HUDEP-2 (cell line): ENCODE data around the gene LYPD8.

Experiments used
- DNase-seq, 76 experiments: peaks; one replicate each; lab custom pipeline; 2025; ENCODE audit not compliant: unreplicated experiment in 76 of 76; lab: John Stamatoyannopoulos, UW

LYPD8 gene

GRCh38 chr1:248703674-248704073 lies 51.9 kb downstream of the LYPD8 start:
- no peak for DNase-seq

- DNase-seq, result no peak
These were observed 52.8 kb downstream of the LYPD8 start, which contains the start of gene OR14I1 for GRCh38 chr1:248702714-248703113. Gene OR14I1, minus strand, starts transcription at chr1:248702766.

GRCh38 chr1:248699099-248699498 lies 56.5 kb downstream of the LYPD8 start:
- no peak for DNase-seq

GRCh38 chr1:248697907-248698306 lies 57.7 kb downstream of the LYPD8 start:
- no peak for DNase-seq

GRCh38 chr1:248696774-248697173 lies 58.8 kb downstream of the LYPD8 start:
- DNase-seq, result no peak

- peak in 17 of 76 experiments; percentile 2 to 51 (median 12) for DNase-seq
These were observed 59.3 kb downstream of the LYPD8 start for GRCh38 chr1:248696261-248696660.

- DNase-seq, result no peak
These were observed 60.0 kb downstream of the LYPD8 start for GRCh38 chr1:248695451-248696132.

GRCh38 chr1:248691567-248692155 lies 63.9 kb downstream of the LYPD8 start:
- DNase-seq, result no peak
